ENCODE measurements around the gene DNAH2. TPM values are rescaled to one million over a fixed set of nuclear protein-coding genes. Genes with fewer than 3 reads are reported as not detected.
A peak's percentile ranks its signal among the peaks of the same experiment; 100 is the strongest.

Gene DNAH2
- total and polyA plus RNA-seq, 2 donors: 0.07 to 0.14 TPM

- H3K27ac ChIP-seq (ENCODE audit: low read depth in 1 of 2, low read length in 1 of 2): peak overlapping the region; percentile 99
- WGBS: 16% methylated on average over 44 of the region's 44 CpGs
- no peaks in the 10 kb centered on the region for H3K27me3 ChIP-seq (ENCODE audit: control insufficient read depth in 2 of 2, insufficient read depth in 1 of 2, low read length in 1 of 2)
- peaks cover 4 to 25% of the 10 kb centered on the region in 2 donors for H3K4me1 ChIP-seq (ENCODE audit: control insufficient read depth in 2 of 2, insufficient read depth in 2 of 2, low read length in 2 of 2)
- peaks cover 3 to 14% of the 10 kb centered on the region in 2 donors for H3K36me3 ChIP-seq (ENCODE audit: control insufficient read depth in 2 of 2, insufficient read depth in 2 of 2, low read length in 1 of 2)
- H3K4me3 ChIP-seq (ENCODE audit: low read length in 2 of 2): peak overlapping the region; percentile 92 to 93
- H3K9me3 ChIP-seq (ENCODE audit: control insufficient read depth in 2 of 2, insufficient read depth in 1 of 2, low read length in 1 of 2): no peaks in the 10 kb centered on the region
- DNase-seq (ENCODE audit: low read depth in 6 of 9, low spot score in 9 of 9): peak in 5 of 9 donors; percentile 88 to 97 (median 94)
These were observed 31.9 kb upstream of the DNAH2 start for GRCh38 chr17:7685533-7686221.

- Histone ChIP-seq H3K4me3 (ENCODE audit: low read length in 2 of 2) (peak overlapping the region; percentile 92 to 93), H3K27ac (ENCODE audit: low read depth in 1 of 2, low read length in 1 of 2) (peak overlapping the region; percentile 99), H3K36me3 (ENCODE audit: control insufficient read depth in 2 of 2, insufficient read depth in 2 of 2, low read length in 1 of 2) (peaks cover 3 to 14% of the 10 kb centered on the region in 2 donors), H3K4me1 (ENCODE audit: control insufficient read depth in 2 of 2, insufficient read depth in 2 of 2, low read length in 2 of 2) (peaks cover 4 to 25% of the 10 kb centered on the region in 2 donors), H3K27me3 (ENCODE audit: control insufficient read depth in 2 of 2, insufficient read depth in 1 of 2, low read length in 1 of 2) (no peaks in the 10 kb centered on the region), H3K9me3 (ENCODE audit: control insufficient read depth in 2 of 2, insufficient read depth in 1 of 2, low read length in 1 of 2) (no peaks in the 10 kb centered on the region)
- WGBS: under 1% methylated on average over 30 of the region's 30 CpGs
- peak; percentile 86 to 98 (median 91) for DNase-seq (ENCODE audit: low read depth in 6 of 9, low spot score in 9 of 9)
These were observed 31.1 kb upstream of the DNAH2 start for GRCh38 chr17:7686222-7687071.

- no peaks in the 10 kb centered on the region for H3K27me3 ChIP-seq (ENCODE audit: control insufficient read depth in 2 of 2, insufficient read depth in 1 of 2, low read length in 1 of 2)
- H3K27ac ChIP-seq (ENCODE audit: low read depth in 1 of 2, low read length in 1 of 2): peak within 1 kb of the TSS; percentile 99
- peaks cover 3 to 14% of the 10 kb centered on the region in 2 donors for H3K36me3 ChIP-seq (ENCODE audit: control insufficient read depth in 2 of 2, insufficient read depth in 2 of 2, low read length in 1 of 2)
- under 1% methylated on average over 30 of the region's 30 CpGs for WGBS
- peak; percentile 81 to 97 (median 91) for DNase-seq (ENCODE audit: low read depth in 6 of 9, low spot score in 9 of 9)
- H3K9me3 ChIP-seq (ENCODE audit: control insufficient read depth in 2 of 2, insufficient read depth in 1 of 2, low read length in 1 of 2): no peaks in the 10 kb centered on the region
- peak within 1 kb of the TSS; percentile 92 to 93 for H3K4me3 ChIP-seq (ENCODE audit: low read length in 2 of 2)
- H3K4me1 ChIP-seq (ENCODE audit: control insufficient read depth in 2 of 2, insufficient read depth in 2 of 2, low read length in 2 of 2): peaks cover 4 to 25% of the 10 kb centered on the region in 2 donors
These were observed 30.3 kb upstream of the DNAH2 start, which contains the start of gene TP53 for GRCh38 chr17:7687072-7687907. Gene TP53 (minus strand): TSS chr17:7687490. CDS start chr17:7676594, 10,896 bp downstream.

- peak within 1 kb of the TSS; percentile 99 for H3K27ac ChIP-seq (ENCODE audit: low read depth in 1 of 2, low read length in 1 of 2)
- DNase-seq (ENCODE audit: low read depth in 6 of 9, low spot score in 9 of 9): peak; percentile 88 to 98 (median 93)
- no peaks in the 10 kb centered on the region for H3K27me3 ChIP-seq (ENCODE audit: control insufficient read depth in 2 of 2, insufficient read depth in 1 of 2, low read length in 1 of 2)
- H3K36me3 ChIP-seq (ENCODE audit: control insufficient read depth in 2 of 2, insufficient read depth in 2 of 2, low read length in 1 of 2): peaks cover 0 to 18% of the 10 kb centered on the region in 2 donors
- WGBS: under 1% methylated on average over 51 of the region's 51 CpGs
- no peaks in the 10 kb centered on the region for H3K9me3 ChIP-seq (ENCODE audit: control insufficient read depth in 2 of 2, insufficient read depth in 1 of 2, low read length in 1 of 2)
- H3K4me3 ChIP-seq (ENCODE audit: low read length in 2 of 2): peak within 1 kb of the TSS; percentile 92 to 93
- peaks cover 4 to 25% of the 10 kb centered on the region in 2 donors for H3K4me1 ChIP-seq (ENCODE audit: control insufficient read depth in 2 of 2, insufficient read depth in 2 of 2, low read length in 2 of 2)
These were observed 29.4 kb upstream of the DNAH2 start, which contains the start of gene WRAP53 for GRCh38 chr17:7687908-7688807. Gene WRAP53 (plus strand): TSS chr17:7688477. CDS start chr17:7688649, 172 bp downstream.

GRCh38 chr17:7688808-7689316 is 28.7 kb upstream of the DNAH2 start:
- WGBS: 31% methylated on average over 13 of the region's 13 CpGs
- H3K4me3 ChIP-seq (ENCODE audit: low read length in 2 of 2): peak overlapping the region; percentile 92 to 93

GRCh38 chr17:7695586-7695985 is 22.0 kb upstream of the DNAH2 start:
- no peaks in the 10 kb centered on the region for H3K27me3 ChIP-seq (ENCODE audit: control insufficient read depth in 2 of 2, insufficient read depth in 1 of 2, low read length in 1 of 2)
- no peaks in the 10 kb centered on the region for H3K4me1 ChIP-seq (ENCODE audit: control insufficient read depth in 2 of 2, insufficient read depth in 2 of 2, low read length in 2 of 2)
- H3K27ac ChIP-seq (ENCODE audit: low read depth in 1 of 2, low read length in 1 of 2): no peak overlapping the region
- H3K4me3 ChIP-seq (ENCODE audit: low read length in 2 of 2): no peak overlapping the region
- no peak for DNase-seq (ENCODE audit: low read depth in 6 of 9, low spot score in 9 of 9)
- H3K36me3 ChIP-seq (ENCODE audit: control insufficient read depth in 2 of 2, insufficient read depth in 2 of 2, low read length in 1 of 2): peaks cover 4 to 16% of the 10 kb centered on the region in 2 donors
- WGBS: 98% methylated on average over 10 of the region's 10 CpGs
- no peaks in the 10 kb centered on the region for H3K9me3 ChIP-seq (ENCODE audit: control insufficient read depth in 2 of 2, insufficient read depth in 1 of 2, low read length in 1 of 2)

More at GRCh38 chr17:7688808-7689316, 28.7 kb upstream of the DNAH2 start:
- Histone ChIP-seq H3K27ac (ENCODE audit: low read depth in 1 of 2, low read length in 1 of 2) (no peak overlapping the region), H3K9me3 (ENCODE audit: control insufficient read depth in 2 of 2, insufficient read depth in 1 of 2, low read length in 1 of 2) (no peaks in the 10 kb centered on the region), H3K27me3 (ENCODE audit: control insufficient read depth in 2 of 2, insufficient read depth in 1 of 2, low read length in 1 of 2) (no peaks in the 10 kb centered on the region), H3K4me1 (ENCODE audit: control insufficient read depth in 2 of 2, insufficient read depth in 2 of 2, low read length in 2 of 2) (peaks cover 4 to 24% of the 10 kb centered on the region in 2 donors), H3K36me3 (ENCODE audit: control insufficient read depth in 2 of 2, insufficient read depth in 2 of 2, low read length in 1 of 2) (peaks cover 0 to 15% of the 10 kb centered on the region in 2 donors)
- no peak for DNase-seq (ENCODE audit: low read depth in 6 of 9, low spot score in 9 of 9)

GRCh38 chr17:7697828-7698588 is 19.5 kb upstream of the DNAH2 start:
- 97% methylated on average over 4 of the region's 4 CpGs for WGBS
- no peak overlapping the region for H3K27ac ChIP-seq (ENCODE audit: low read depth in 1 of 2, low read length in 1 of 2)
- DNase-seq (ENCODE audit: low read depth in 6 of 9, low spot score in 9 of 9): no peak
- peaks cover 0 to 3% of the 10 kb centered on the region in 2 donors for H3K27me3 ChIP-seq (ENCODE audit: control insufficient read depth in 2 of 2, insufficient read depth in 1 of 2, low read length in 1 of 2)
- H3K4me1 ChIP-seq (ENCODE audit: control insufficient read depth in 2 of 2, insufficient read depth in 2 of 2, low read length in 2 of 2): no peaks in the 10 kb centered on the region
- peaks cover 26 to 29% of the 10 kb centered on the region in 2 donors for H3K36me3 ChIP-seq (ENCODE audit: control insufficient read depth in 2 of 2, insufficient read depth in 2 of 2, low read length in 1 of 2)
- H3K4me3 ChIP-seq (ENCODE audit: low read length in 2 of 2): no peak overlapping the region
- no peaks in the 10 kb centered on the region for H3K9me3 ChIP-seq (ENCODE audit: control insufficient read depth in 2 of 2, insufficient read depth in 1 of 2, low read length in 1 of 2)
